ENCODE data around the gene BBS9. TPM values are rescaled to one million over a fixed set of nuclear protein-coding genes. Genes with fewer than 3 reads are reported as not detected.

The BBS9 gene
- polyA plus RNA-seq, 1 donor from 2014 or later = 9.8 TPM

DNA sequence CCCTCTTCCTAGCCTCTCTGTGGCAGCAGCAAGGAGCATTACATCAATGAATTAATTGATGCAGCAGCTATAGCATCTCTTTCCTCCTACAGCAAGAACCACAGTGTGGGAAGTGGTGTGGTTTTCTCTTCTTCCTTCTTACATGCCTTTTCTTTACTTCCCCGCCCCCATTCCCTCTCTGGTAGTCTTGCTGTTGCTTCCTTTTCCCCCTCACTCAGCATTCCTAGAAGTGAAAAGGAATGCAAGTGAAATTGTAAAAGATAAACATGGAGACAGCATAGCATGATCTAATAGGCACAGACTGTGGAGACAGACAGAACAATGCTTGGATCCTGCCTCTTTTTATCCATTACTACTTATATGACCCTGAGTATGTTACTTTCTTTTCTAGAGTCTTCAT is 405.5 kb downstream of the BBS9 start:
- no peaks in the 10 kb centered on the region for H4K20me1 ChIP-seq (ENCODE audit: insufficient read depth)
- H3K9me3 ChIP-seq (ENCODE audit: low read length) = no peaks in the 10 kb centered on the region
- no peaks in the 10 kb centered on the region for H3K9me2 ChIP-seq (ENCODE audit: insufficient read depth, low read length)
- no peaks in the 10 kb centered on the region for H3K27me3 ChIP-seq (ENCODE audit: insufficient read depth, low read depth, low read length)
- no peak overlapping the region for H3K9ac ChIP-seq (ENCODE audit: low read length)
- no peaks in the 10 kb centered on the region for H3K79me2 ChIP-seq (replicated peaks; ENCODE audit: insufficient read depth, low read length)
- TF ChIP-seq CTCF (IDR thresholded peaks at IDR 0.05; ENCODE audit: poor library complexity, severe bottlenecking) (no peak), MXI1 (conservative IDR thresholded peaks at IDR 0.05; ENCODE audit: poor library complexity, severe bottlenecking) (no peak), EZH2 (IDR thresholded peaks at IDR 0.05; ENCODE audit: borderline replicate concordance, insufficient read depth, low read length, poor library complexity, severe bottlenecking) (no peak), REST (IDR thresholded peaks at IDR 0.05; ENCODE audit: borderline replicate concordance) (no peak), TAF1 (IDR thresholded peaks at IDR 0.05; ENCODE audit: low read depth) (no peak), RAD21 (conservative IDR thresholded peaks at IDR 0.05) (no peak), POLR2AphosphoS5 (IDR thresholded peaks at IDR 0.05) (no peak), SMC3 (conservative IDR thresholded peaks at IDR 0.05; ENCODE audit: poor library complexity) (no peak), EP300 (conservative IDR thresholded peaks at IDR 0.05; ENCODE audit: poor library complexity, severe bottlenecking) (no peak)
- no peak overlapping the region for H2AFZ ChIP-seq (ENCODE audit: low read depth, low read length)
- no peak overlapping the region for H3K27ac ChIP-seq (ENCODE audit: low read length)
- H3K4me2 ChIP-seq (ENCODE audit: low read length) = no peak overlapping the region
- peaks cover 3% of the 10 kb centered on the region for H3K36me3 ChIP-seq (ENCODE audit: insufficient read depth, low read length)
- no peak overlapping the region for H3K4me3 ChIP-seq (ENCODE audit: low read length)
- no peaks in the 10 kb centered on the region for H3F3A ChIP-seq (ENCODE audit: insufficient read depth, low read length, poor library complexity, severe bottlenecking)

DNA sequence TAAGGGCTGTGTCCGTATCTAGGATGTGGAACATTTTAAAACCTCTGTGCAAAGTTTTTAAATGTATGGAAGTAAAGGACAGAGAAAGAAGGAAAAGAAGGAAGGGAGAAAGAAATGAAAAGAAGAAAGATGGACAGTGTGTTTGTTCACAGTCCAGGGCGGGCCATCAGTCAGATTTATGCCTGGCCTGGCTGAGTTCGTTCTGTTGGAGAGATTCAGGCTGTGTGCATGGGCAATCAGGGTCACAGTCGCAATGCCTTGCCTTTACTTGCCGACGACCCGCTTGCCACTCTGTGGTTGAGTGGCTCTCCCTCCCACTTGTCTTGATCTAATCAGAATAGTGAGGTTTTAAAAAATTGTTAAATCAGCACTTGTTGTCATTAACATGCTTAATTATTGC is 406.6 kb downstream of the BBS9 start:
- Histone ChIP-seq H3K36me3 (ENCODE audit: insufficient read depth, low read length) (peaks cover 3% of the 10 kb centered on the region), H3K79me2 (replicated peaks; ENCODE audit: insufficient read depth, low read length) (no peaks in the 10 kb centered on the region), H3K9me2 (ENCODE audit: insufficient read depth, low read length) (no peaks in the 10 kb centered on the region), H3F3A (ENCODE audit: insufficient read depth, low read length, poor library complexity, severe bottlenecking) (no peaks in the 10 kb centered on the region), H2AFZ (ENCODE audit: low read depth, low read length) (no peak overlapping the region), H3K4me2 (ENCODE audit: low read length) (no peak overlapping the region), H3K4me3 (ENCODE audit: low read length) (no peak overlapping the region), H3K27ac (ENCODE audit: low read length) (no peak overlapping the region), H3K9ac (ENCODE audit: low read length) (no peak overlapping the region), H4K20me1 (ENCODE audit: insufficient read depth) (no peaks in the 10 kb centered on the region), H3K27me3 (ENCODE audit: insufficient read depth, low read depth, low read length) (no peaks in the 10 kb centered on the region), H3K9me3 (ENCODE audit: low read length) (no peaks in the 10 kb centered on the region)
- TF ChIP-seq REST (IDR thresholded peaks at IDR 0.05; ENCODE audit: borderline replicate concordance) (no peak), MXI1 (conservative IDR thresholded peaks at IDR 0.05; ENCODE audit: poor library complexity, severe bottlenecking) (no peak), EZH2 (IDR thresholded peaks at IDR 0.05; ENCODE audit: borderline replicate concordance, insufficient read depth, low read length, poor library complexity, severe bottlenecking) (no peak), EP300 (conservative IDR thresholded peaks at IDR 0.05; ENCODE audit: poor library complexity, severe bottlenecking) (no peak), CTCF (IDR thresholded peaks at IDR 0.05; ENCODE audit: poor library complexity, severe bottlenecking) (no peak), RAD21 (conservative IDR thresholded peaks at IDR 0.05) (no peak), SMC3 (conservative IDR thresholded peaks at IDR 0.05; ENCODE audit: poor library complexity) (no peak), TAF1 (IDR thresholded peaks at IDR 0.05; ENCODE audit: low read depth) (no peak), POLR2AphosphoS5 (IDR thresholded peaks at IDR 0.05) (no peak)

Data from neural cell (in vitro differentiated cells).